GM21528 (cell line): ENCODE measurements around the gene PARP14.
"Not testable (repeated sequence)": the region's sequence is repeated elsewhere in the genome, so short reads cannot be mapped to it uniquely, and the experiment has no call there.

Experiments
- ATAC-seq: cut with Tn5 transposase; IDR thresholded peaks from one replicate; pipeline ENCODE4 v1.9.1; 2021; ENCODE audit warnings: mild to moderate bottlenecking, moderate library complexity; ENCODE audit not compliant: unreplicated experiment, low FRiP score

PARP14 gene

DNA sequence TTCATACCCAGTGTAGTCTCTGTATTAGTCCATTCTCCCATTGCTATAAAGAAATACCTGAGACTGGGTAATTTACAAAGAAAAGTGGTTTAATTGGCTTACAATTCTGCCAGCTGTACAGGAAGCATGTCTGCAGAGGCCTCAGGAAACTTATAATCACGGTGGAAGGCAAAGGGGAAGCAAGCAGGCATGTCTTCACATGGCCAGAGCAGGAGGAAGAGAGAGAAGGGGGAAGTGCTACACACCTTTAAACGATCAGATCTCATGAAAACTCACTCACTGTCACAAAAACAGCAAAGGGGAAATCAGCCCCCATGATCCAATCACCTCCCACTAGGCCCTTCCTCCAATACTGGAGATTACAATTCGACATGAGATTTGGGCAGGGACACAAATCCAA is 6.3 kb upstream of the PARP14 start:
- ATAC-seq, result no peak

DNA sequence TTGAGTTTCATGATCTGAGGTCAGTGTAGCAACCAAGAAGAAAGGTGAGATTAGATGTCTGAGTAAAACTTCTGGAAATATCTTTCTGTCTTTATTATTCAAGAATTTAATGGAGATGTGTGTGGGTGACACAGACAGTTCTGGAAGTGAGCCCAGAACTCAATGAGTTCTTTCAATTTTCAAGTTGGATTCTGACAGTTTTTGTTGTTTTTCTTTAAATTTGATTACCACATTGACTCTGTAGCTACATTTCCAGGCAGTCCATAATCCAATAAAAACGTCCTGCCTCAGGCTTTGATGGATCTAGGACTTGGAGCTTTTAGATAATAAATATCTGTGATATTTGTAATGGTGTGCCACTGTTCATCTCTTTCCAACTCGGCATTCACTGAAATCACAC is 3.9 kb upstream of the PARP14 start:
- no peak for ATAC-seq

DNA sequence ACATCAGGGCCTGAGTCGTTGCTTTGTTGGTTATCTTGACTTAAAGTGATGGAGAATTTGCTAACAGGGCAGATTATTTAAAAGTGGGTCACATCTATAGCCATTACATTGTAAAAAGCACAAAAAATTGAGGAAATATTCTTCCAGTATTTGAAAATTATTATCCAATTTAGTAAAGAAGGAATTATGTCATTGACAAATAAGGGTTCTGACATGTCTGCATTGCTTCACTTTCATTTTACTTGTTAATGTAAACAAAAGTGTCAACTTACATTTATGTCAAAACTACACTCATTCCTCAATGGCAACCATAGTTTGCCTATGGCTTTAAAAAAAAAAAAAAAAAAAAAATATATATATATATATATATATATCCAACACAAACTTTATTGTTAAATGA is 3.4 kb upstream of the PARP14 start:
- ATAC-seq, result no peak

DNA sequence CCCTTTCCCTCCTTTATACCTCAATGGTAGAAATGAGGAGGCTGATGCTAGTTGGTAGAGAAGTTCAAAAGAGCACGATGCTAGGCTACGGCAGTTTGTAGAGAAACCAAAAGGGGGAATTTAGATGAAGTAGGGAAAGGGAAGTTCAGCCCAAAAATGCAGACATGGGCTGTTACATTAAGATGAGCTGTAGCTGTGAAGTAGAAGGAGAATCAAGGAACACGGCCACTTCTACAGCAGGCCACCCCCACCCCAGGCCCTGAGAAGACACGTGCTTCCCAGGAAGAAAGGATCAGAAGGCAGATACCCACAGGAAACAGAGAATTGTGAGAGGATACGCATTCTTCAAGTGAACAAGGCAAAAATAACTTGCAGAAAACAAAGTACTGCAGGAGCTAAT is 2.1 kb upstream of the PARP14 start:
- ATAC-seq, result no peak

DNA sequence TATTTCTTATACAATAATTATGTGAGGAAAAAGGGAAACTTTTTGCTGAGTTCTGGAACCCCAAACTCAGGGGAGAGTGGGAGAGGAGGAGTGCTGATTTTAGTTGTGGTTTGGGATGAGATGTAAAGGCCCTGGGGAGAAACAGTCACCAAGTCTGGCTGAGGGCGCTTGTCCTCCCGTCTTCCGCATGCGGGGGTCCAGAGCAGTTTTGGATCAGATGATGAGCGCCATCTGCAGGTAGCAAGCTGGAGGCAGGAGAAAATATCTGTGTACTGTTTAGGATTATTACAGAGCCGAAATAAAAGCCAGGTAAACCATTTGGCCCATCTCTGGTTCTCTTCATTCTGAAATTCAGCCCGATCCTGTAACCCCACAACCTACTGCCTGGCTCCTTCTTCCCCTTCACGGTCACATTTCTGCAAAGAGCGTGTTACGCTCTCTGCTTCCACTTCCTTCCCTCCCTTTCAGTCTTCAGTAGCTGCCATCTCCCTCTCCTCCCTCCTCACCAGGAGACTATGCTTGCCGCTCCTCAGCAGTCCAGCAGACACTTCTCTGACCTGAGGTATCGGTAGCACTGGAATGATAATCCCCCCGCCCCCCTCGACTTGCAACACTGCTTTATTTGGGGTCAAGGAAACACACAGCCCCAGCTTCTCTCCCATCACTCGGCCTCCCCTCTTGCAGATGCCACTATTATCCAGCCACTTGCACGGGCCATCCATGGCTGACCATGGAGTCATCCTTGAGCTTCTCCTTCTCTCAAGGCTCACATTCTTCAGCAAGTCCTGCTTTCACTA is 1.4 kb upstream of the PARP14 start:
- ATAC-seq, result peak; percentile 54

DNA sequence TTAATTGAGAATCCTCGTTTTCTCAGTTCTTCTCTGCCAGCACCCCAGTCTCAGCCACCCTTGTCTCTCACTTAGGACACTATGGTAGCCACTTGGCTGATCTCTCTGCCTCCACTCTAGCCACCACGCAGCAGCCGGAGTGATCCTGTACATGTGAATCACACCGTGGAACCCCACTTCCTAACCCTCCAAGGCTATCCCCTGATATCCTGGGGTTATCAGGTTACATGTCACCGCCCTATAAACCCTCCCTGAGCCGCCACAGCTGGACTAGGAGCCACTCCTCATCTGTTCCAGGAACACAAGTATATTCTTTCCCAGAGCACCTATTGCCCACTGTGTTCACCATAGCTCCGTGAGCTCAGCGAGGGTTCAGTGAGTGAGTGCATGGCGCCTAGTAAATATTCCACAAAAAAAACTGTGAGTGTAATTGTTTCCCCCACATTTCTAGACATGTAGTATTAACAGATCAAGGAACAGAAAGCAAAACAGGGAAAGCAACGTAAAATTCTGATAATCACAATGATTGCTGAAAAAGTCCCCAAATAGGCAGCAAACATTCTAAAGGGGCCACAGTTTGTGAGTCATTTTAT is 661 bp upstream of the PARP14 start:
- ATAC-seq, result no peak

DNA sequence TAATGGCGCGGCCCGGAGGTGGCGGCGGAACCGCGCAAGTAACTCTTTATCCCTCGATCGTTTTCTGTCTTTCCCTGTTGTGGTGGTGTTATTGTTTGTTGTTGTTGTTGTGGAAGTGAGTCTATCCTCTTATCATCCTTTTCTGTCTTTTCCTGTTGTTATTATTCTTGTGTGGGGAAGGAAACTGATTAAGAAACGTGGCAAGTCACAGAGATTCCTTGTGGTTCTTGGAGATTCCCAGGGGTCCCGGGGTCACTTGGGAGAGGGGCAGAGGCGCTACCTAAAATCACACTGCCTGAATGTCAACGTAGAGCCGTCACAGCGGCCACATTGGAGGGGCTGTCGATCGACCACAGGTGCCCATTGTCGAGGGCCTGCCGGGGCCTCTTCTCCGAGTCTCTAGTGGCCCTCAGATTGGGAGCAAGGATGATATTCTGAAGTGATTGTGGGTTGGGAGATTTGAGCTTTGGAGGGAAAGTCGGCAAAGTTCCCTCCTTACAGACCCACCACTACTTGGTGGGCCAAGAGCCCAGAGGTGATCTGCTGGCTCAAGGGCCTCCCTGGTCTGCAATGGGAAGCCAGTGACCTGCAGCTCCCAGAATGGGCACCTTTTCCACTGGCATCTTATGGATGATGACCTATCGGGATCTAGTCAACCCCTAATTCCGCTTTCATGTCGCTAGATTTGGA is 790 bp downstream of the PARP14 start:
- no peak for ATAC-seq

DNA sequence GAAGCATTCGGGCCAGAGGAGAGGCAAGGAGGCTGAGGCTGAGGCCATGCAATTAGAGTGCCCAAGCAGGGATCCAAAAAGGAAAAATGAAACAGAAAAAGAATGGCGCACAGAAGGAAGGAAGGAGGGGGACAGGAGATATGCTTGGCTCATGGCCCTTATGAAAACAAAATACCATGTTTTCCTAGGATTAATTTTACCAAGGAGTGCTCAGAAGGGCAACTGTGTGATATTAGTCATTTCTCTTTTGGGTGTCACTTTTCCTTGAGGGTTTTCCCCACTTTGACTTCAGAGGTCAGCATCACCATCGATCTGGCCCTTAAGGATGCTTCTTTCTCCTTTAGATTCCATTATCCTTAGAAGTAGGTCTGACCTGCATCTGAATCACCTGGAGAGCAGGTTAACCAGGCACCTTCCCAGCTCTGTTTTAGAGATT is 1.4 kb downstream of the PARP14 start:
- no peak for ATAC-seq

DNA sequence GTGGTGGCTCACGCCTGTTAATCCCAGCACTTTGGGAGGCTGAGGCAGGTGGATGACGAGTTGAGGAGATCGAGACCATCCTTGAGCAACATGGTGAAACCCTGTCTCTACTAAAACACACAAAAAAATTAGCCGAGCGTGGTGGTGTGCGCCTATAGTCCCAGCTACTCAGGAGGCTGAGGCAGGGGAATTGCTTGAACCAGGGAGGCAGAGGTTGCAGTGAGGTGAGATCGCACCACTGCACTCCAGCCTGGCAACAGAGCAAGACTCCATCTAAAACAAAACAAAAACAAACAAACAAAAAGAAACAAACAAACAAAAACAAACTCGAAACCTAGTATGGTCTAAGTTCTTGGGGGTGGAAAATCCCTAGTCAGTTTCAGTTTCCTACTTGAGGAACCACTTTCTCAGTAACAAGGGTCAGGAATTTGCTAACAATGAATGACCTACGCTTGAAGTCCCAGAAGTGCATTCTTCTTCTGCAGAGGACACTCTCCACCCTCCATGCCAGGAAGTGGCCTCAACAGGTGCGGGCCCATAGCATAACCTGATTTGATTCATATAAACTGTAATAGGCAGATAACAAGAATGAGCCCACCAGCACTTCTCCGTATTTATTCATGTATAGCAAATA is 2.3 kb downstream of the PARP14 start:
- not testable (repeated sequence) for ATAC-seq

DNA sequence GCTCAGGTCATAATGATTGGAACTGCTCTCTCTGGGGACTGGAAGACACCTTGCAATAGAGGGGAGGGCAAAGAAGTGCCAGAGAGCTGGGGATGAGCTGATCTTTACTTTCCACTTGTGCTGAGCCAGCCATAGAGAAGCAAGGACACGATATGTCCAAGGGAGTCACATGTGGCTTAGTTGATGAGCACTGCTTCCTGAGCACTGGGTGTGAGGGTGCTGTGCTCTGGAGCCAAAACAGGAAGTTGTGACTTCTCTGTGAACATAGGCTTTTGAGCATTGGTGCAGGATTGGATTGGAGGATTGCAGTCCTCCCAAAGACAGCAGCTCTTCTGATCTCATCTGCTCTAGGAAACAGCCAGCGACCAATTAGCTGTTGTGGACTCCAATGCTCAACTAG is 6.7 kb downstream of the PARP14 start:
- no peak for ATAC-seq

DNA sequence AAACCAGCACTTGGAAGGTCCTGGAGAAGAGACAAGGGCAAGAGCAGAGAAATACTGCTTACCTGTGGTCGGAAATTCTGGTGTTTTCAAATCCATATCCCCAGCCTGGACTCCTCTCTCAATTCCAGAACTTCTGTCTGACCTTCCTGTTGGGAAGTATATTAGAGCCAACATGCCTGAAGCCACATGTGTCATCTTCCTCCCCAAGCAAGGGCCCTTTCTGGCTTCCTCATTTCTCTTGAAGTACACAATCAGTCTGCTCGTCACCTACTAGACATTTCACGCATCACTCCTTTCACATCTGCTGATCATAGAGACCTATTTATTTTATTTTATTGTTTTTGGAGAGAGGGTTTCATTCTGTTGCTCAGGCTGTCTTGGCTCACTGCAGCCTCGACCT is 8.4 kb downstream of the PARP14 start:
- ATAC-seq, result no peak

DNA sequence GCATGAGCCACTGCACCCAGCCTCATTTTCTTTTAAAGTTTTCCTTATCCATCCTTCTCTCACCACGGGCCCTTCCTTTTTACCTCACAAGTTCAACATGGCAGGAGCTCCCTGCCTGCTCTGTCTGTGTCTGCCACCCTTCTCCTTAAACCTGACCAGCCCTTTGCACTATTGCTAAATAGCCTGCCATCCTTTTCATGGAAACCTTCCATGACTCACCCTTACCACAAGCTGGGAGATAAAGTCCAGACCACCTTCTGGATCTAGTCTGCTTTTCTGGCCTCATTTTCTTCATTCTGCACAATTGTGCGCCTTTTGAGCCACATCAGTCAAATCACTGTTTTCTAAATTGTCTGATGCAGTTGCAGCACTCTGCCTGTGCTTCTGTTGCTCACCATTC is 8.9 kb downstream of the PARP14 start:
- ATAC-seq, result no peak

DNA sequence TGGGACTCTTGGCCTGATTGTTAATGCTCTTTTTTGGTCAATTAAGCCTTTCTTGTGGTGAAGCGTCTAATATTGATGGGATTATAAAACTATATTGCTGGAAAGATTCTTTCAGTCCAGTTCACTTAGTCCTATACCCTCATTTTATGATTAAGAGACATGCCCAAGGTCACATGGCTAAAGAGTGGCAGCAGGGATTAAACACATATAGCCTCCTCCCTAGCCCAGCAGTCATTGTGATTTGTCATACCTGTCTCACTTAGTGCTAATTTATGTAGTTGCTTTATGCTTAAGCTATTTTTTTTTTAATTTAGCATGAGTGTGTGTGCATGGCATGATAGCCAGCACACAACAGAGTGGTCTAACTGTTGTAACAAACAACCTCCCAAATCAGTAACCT is 9.5 kb downstream of the PARP14 start:
- ATAC-seq, result no peak

DNA sequence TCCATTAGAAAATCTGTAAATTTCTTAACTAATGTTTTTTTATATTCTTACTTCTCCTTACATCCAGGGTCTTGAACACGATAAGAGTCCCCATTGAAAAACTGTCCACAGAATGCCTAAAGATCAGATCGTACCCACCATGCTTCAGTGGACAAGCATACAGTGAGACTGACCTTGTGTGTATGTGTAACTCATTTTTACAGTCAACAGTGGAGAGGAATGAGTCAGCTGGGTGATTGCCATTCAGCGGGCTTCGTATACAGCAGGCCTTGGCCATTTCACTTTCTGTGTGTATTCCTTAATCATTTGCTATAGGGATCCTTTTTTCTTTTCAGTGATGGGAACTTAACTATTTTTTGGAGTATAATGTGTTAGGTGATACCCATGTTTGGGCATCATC is 10.6 kb downstream of the PARP14 start:
- no peak for ATAC-seq

DNA sequence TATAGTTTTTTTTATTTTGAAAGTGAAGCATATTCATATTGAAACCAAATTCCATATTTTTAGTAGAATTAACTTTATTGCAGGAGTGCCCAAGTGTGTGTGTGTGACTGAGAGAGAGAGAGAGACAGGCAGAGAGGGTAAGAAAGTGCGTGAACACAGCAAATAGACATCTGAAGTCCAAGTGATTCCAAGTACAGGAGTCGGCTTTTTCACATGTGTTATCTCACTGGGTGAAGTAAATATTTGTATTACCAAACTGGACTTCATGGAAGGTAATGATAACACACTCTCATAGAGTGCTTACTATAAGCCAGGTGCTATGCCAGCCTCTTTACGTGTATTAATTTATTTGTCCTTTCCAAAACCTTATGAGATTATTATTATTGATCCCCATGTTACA is 12.0 kb downstream of the PARP14 start:
- ATAC-seq, result no peak

DNA sequence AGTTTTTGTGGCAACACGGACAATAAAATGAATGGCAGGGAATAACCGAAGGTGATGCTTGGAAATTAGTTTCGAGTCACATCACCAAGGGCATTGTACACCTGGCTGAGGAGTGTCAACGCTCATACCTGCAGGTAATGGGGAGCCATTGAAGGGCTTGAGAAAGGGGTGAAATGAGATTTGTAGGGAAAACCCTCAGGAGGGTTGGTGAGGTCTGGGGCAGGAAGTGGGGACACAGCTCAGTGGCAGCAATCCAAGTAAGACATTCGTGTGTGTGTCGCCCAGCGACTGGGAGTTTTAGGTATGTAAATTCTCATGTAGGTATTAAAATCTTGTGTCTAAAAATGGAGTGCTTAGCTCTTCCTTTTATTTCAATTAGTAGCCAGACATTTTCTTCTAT is 14.3 kb downstream of the PARP14 start:
- ATAC-seq, result no peak

DNA sequence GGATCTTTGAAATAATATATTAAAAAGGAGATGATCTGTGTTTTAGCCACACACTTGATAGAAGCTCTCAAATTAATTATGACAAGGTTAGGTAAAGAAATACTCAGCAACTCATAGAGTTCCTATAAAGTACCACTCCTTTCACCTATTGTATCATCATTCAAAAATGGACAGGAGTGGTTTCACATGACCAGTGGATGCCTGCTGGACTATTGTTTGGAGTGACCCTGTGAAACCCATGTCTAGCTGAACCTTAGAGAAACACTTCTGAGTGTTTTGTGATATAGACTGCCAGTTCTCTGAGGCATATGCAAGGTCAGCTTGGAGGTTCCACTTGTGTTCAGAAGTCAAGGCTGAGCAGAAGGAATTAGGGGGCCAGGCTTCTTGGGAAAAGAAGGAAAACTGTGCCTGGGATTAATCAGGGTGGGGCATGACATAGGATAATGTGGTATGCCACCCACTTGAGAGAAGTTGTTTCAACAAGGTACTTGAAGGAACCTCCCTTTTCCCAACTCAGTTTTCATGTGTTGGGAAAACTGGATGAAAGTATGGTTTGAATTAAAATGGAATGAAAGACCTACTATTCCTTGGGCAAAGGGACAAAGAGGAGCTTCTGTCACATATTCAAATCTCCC is 15.4 kb downstream of the PARP14 start:
- ATAC-seq, result no peak

DNA sequence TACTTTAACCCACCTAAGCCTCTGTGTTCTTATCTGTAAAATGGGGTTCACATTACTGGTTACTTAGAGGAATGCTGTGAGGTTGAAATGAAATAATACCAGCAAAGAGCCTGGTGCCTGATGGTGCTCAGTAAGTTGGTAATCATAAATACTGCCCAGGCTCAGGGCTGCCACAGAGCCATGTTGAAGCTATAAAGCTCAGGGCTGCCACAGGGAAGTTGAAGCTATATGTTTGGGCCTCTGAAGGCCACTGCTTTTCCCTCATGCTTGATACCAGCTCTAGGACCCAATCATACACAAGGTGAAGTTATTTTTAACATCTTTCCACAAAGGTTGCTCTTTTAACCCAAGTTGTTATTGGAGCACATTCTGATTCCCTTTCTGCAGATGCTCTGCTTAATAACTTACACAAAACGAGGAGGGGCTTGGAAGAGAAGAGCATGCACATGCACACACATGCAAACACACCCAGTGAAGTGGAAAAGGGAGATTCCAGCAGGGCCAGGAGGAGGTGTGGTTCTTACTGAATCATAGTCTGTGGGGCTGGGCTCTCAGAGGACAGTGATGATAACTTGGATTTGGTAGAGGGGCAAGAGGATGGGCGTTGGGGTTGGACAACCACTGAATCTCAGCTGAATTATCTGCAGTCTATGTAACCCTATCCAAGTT is 17.4 kb downstream of the PARP14 start:
- no peak for ATAC-seq

DNA sequence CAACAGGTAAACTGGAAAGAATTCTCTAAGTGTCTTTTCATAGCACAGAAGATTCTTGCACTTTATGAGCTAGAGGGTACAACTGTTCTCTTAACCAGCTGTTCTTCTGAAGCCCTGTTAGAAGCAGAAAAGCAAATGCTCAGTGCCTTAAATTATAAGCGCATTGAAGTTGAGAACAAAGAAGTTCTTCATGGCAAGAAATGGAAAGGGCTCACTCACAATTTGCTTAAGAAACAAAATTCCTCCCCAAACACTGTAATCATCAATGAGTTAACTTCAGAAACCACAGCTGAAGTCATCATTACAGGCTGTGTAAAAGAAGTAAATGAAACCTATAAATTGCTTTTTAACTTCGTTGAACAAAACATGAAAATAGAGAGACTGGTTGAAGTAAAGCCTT is 19.6 kb downstream of the PARP14 start:
- no peak for ATAC-seq

DNA sequence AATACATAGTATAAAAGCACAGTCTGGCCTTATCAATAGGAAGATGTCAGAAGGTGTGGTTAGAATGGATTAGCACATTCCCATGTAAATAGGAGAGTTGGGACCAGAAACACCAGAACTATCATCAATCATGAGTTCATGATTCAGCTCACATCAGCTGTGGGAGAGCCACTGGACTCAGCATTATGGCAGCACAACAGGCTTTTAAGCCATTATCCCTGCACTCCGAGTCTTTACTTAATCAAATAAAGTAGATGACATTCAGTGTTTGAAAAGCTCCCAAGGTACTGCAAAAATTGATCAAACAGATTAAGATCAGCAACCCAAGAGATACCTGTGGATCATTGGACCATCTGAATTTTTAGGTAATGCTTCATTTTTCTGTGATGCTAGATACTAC is 24.7 kb downstream of the PARP14 start:
- ATAC-seq, result no peak
